Mesenchymal stem cell (in vitro differentiated cells and primary cell): ENCODE data around the gene ANGPT4.
"Not testable (repeated sequence)": the region's sequence is repeated elsewhere in the genome, so short reads cannot be mapped to it uniquely, and the experiment has no call there.

Experiments
- DNase-seq: peaks from one replicate; pipeline ENCODE4 v3.0.0-alpha.2; 2013
- H2AFZ ChIP-seq: one replicate; pipeline ENCODE4 v1.6.1; 2013; ENCODE audit warnings: low read depth, mild to moderate bottlenecking, control low read depth, inconsistent platforms, low read length, moderate library complexity
- H2AK5ac ChIP-seq: 2 replicates; pipeline ENCODE4 v1.6.1; 2013; ENCODE audit warnings: low read length, moderate library complexity, mild to moderate bottlenecking, inconsistent platforms; ENCODE audit not compliant: severe bottlenecking
- H2BK120ac ChIP-seq: one replicate; pipeline ENCODE4 v1.6.1; 2013; ENCODE audit warnings: low read depth, mild to moderate bottlenecking, inconsistent platforms, low read length, moderate library complexity
- H2BK12ac ChIP-seq, 2 experiments: one replicate each; pipeline ENCODE4 v1.6.1; 2013; ENCODE audit warnings: inconsistent platforms in 2 of 2, low read length in 2 of 2, mild to moderate bottlenecking in 2 of 2, moderate library complexity in 2 of 2, control low read depth in 1 of 2
- H2BK15ac ChIP-seq: one replicate; pipeline ENCODE4 v1.6.1; 2013; ENCODE audit warnings: mild to moderate bottlenecking, low read depth, inconsistent platforms; ENCODE audit not compliant: poor library complexity, severe bottlenecking
- H2BK5ac ChIP-seq: 2 replicates; pipeline ENCODE4 v1.6.1; 2013; ENCODE audit warnings: low read depth, mild to moderate bottlenecking, low read length, control low read depth, inconsistent platforms; ENCODE audit not compliant: poor library complexity, severe bottlenecking
- H3K14ac ChIP-seq, 2 experiments: one replicate each; pipeline ENCODE4 v1.6.1; 2013; ENCODE audit warnings: inconsistent platforms in 2 of 2, low read length in 2 of 2, control low read depth in 1 of 2, mild to moderate bottlenecking in 1 of 2, moderate library complexity in 1 of 2
- H3K18ac ChIP-seq, 2 experiments: one replicate each; pipeline ENCODE4 v1.6.1; 2013; ENCODE audit warnings: inconsistent platforms in 2 of 2, low read length in 2 of 2, control low read depth in 1 of 2, low read depth in 1 of 2, mild to moderate bottlenecking in 1 of 2
- H3K23ac ChIP-seq, 2 experiments: one replicate each; pipeline ENCODE4 v1.6.1; 2013; ENCODE audit warnings: inconsistent platforms in 2 of 2, low read length in 2 of 2, mild to moderate bottlenecking in 2 of 2, moderate library complexity in 2 of 2, control low read depth in 1 of 2
- H3K27ac ChIP-seq: 2 replicates; pipeline ENCODE4 v1.5.1; 2013; ENCODE audit warnings: mild to moderate bottlenecking, moderate library complexity, low read length, control low read depth, inconsistent platforms; ENCODE audit not compliant: poor library complexity, severe bottlenecking
- H3K27me3 ChIP-seq, 2 experiments: 2 replicates each; pipeline versions ENCODE4 v1.6.1 to v1.7.0; 2013; ENCODE audit warnings: low read length in 2 of 2, mild to moderate bottlenecking in 2 of 2, moderate library complexity in 2 of 2, control low read depth in 1 of 2, inconsistent platforms in 1 of 2; ENCODE audit not compliant: control insufficient read depth in 1 of 2, insufficient read depth in 1 of 2
- H3K36me3 ChIP-seq, 2 experiments: 2 replicates each; pipeline versions ENCODE4 v1.6.1 to v1.7.0; 2013; ENCODE audit warnings: low read length in 2 of 2, control low read depth in 1 of 2, inconsistent platforms in 1 of 2, low read depth in 1 of 2, mild to moderate bottlenecking in 1 of 2; ENCODE audit not compliant: insufficient read depth in 2 of 2, control insufficient read depth in 1 of 2
- H3K4ac ChIP-seq, 2 experiments: one replicate each; pipeline ENCODE4 v1.6.1; 2013; ENCODE audit warnings: inconsistent platforms in 2 of 2, low read length in 2 of 2, mild to moderate bottlenecking in 2 of 2, moderate library complexity in 2 of 2, control low read depth in 1 of 2, low read depth in 1 of 2
- H3K4me1 ChIP-seq: 2 replicates; pipeline ENCODE4 v1.6.1; 2013; ENCODE audit warnings: low read depth, low read length, control low read depth; ENCODE audit not compliant: control insufficient read depth, insufficient read depth
- H3K4me2 ChIP-seq: 2 replicates; pipeline ENCODE4 v1.6.1; 2013; ENCODE audit warnings: low read length, mild to moderate bottlenecking, inconsistent platforms; ENCODE audit not compliant: poor library complexity, severe bottlenecking
- H3K4me3 ChIP-seq, 2 experiments: 2 replicates each; pipeline versions ENCODE4 v1.5.1 to v1.7.0; 2013; ENCODE audit warnings: low read length in 2 of 2, mild to moderate bottlenecking in 2 of 2, control low read depth in 1 of 2, low read depth in 1 of 2; ENCODE audit not compliant: insufficient read depth in 1 of 2
- H3K79me1 ChIP-seq: replicated peaks from 2 replicates; pipeline ENCODE4 v1.6.1; 2013; ENCODE audit warnings: mild to moderate bottlenecking, control low read depth, low read length, inconsistent platforms; ENCODE audit not compliant: poor library complexity, severe bottlenecking
- H3K9ac ChIP-seq: 2 replicates; pipeline ENCODE4 v1.7.0; 2013; ENCODE audit warnings: mild to moderate bottlenecking, low read length, moderate library complexity
- H3K9me3 ChIP-seq: 2 replicates; pipeline ENCODE4 v1.7.0; 2013; ENCODE audit warnings: mild to moderate bottlenecking, low read length; ENCODE audit not compliant: control insufficient read depth
- H4K8ac ChIP-seq: one replicate; pipeline ENCODE4 v1.6.1; 2013; ENCODE audit warnings: inconsistent platforms, mild to moderate bottlenecking, low read length, moderate library complexity
- H4K91ac ChIP-seq: one replicate; pipeline ENCODE4 v1.6.1; 2013; ENCODE audit warnings: mild to moderate bottlenecking, low read length, inconsistent platforms
- WGBS: methylation state at CpG from one replicate; pipeline ENCODE4 v1.1.7; 2013; ENCODE audit warnings: mixed read lengths; 5-methylcytosine and 5-hydroxymethylcytosine counted together

ANGPT4 gene

GRCh38 chr20:830011-830521 is 86.1 kb downstream of the ANGPT4 start:
- peak overlapping the region; percentile 48 for H3K9ac ChIP-seq
- 90% methylated on average over 6 of the region's 8 CpGs for WGBS

GRCh38 chr20:829551-829950 is 86.6 kb downstream of the ANGPT4 start:
- Histone ChIP-seq H3K4me1 (peaks cover 6% of the 10 kb centered on the region), H3K18ac (no peak overlapping the region), H3K9me3 (peaks cover 3% of the 10 kb centered on the region), H3K4me3 (no peak overlapping the region), H3K4me2 (no peak overlapping the region), H2AFZ (no peak overlapping the region), H2BK15ac (no peak overlapping the region), H3K14ac (no peak overlapping the region), H4K8ac (no peak overlapping the region), H2BK120ac (no peak overlapping the region), H2BK12ac (no peak overlapping the region), H3K23ac (no peak overlapping the region), H3K9ac (peak overlapping the region; percentile 48), H4K91ac (no peak overlapping the region), H3K27ac (no peak overlapping the region), H2BK5ac (no peak overlapping the region), H3K79me1 (peaks cover 6% of the 10 kb centered on the region), H2AK5ac (no peak overlapping the region), H3K4ac (no peak overlapping the region), H3K36me3 (no peaks in the 10 kb centered on the region), H3K27me3 (no peaks in the 10 kb centered on the region)
- no peak for DNase-seq
- WGBS, result no CpG with 5 or more reads among the region's 2 CpGs

More at GRCh38 chr20:830011-830521, 86.1 kb downstream of the ANGPT4 start:
- no peak overlapping the region for H3K27ac ChIP-seq
- no peak overlapping the region for H3K14ac ChIP-seq
- no peak overlapping the region for H4K91ac ChIP-seq
- H2BK120ac ChIP-seq, result no peak overlapping the region
- peaks cover 6% of the 10 kb centered on the region for H3K4me1 ChIP-seq
- peaks cover 6% of the 10 kb centered on the region for H3K79me1 ChIP-seq
- no peak overlapping the region for H3K4me2 ChIP-seq
- H3K27me3 ChIP-seq, result no peaks in the 10 kb centered on the region
- no peak overlapping the region for H2BK12ac ChIP-seq
- no peaks in the 10 kb centered on the region for H3K9me3 ChIP-seq
- H3K23ac ChIP-seq, result no peak overlapping the region
- H3K4me3 ChIP-seq, result no peak overlapping the region
- no peak overlapping the region for H2BK15ac ChIP-seq
- peak; percentile 26 for DNase-seq
- no peak overlapping the region for H3K18ac ChIP-seq
- H2BK5ac ChIP-seq, result no peak overlapping the region
- no peak overlapping the region for H2AFZ ChIP-seq
- H3K36me3 ChIP-seq, result no peaks in the 10 kb centered on the region
- no peak overlapping the region for H2AK5ac ChIP-seq
- no peak overlapping the region for H4K8ac ChIP-seq
- H3K4ac ChIP-seq, result no peak overlapping the region

- no peak overlapping the region for H2BK15ac ChIP-seq
- DNase-seq, result no peak
- no peak overlapping the region for H3K14ac ChIP-seq
- H2BK12ac ChIP-seq, result no peak overlapping the region
- H3K4ac ChIP-seq, result no peak overlapping the region
- WGBS, result 22% methylated on average over 4 of the region's 6 CpGs
- no peak overlapping the region for H3K27ac ChIP-seq
- no peak overlapping the region for H2AK5ac ChIP-seq
- H3K4me2 ChIP-seq, result no peak overlapping the region
- no peak overlapping the region for H3K23ac ChIP-seq
- peaks cover 4% of the 10 kb centered on the region for H3K9me3 ChIP-seq
- no peak overlapping the region for H4K8ac ChIP-seq
- no peak overlapping the region for H2BK120ac ChIP-seq
- H3K9ac ChIP-seq, result no peak overlapping the region
- no peaks in the 10 kb centered on the region for H3K36me3 ChIP-seq
- no peak overlapping the region for H3K18ac ChIP-seq
- no peaks in the 10 kb centered on the region for H3K27me3 ChIP-seq
- H3K4me1 ChIP-seq, result peaks cover under 1% of the 10 kb centered on the region
- no peak overlapping the region for H2AFZ ChIP-seq
- no peak overlapping the region for H2BK5ac ChIP-seq
- H4K91ac ChIP-seq, result no peak overlapping the region
- no peak overlapping the region for H3K4me3 ChIP-seq
- peaks cover under 1% of the 10 kb centered on the region for H3K79me1 ChIP-seq
These were observed 87.1 kb downstream of the ANGPT4 start for GRCh38 chr20:828987-829386.

GRCh38 chr20:827981-828380 is 88.2 kb downstream of the ANGPT4 start:
- not testable (repeated sequence) for DNase-seq, H3K18ac ChIP-seq, H4K91ac ChIP-seq, H3K4me2 ChIP-seq, H3K27me3 ChIP-seq, H3K9ac ChIP-seq, H3K4ac ChIP-seq, H3K79me1 ChIP-seq, H3K23ac ChIP-seq, H3K36me3 ChIP-seq, H2BK15ac ChIP-seq, H2BK12ac ChIP-seq, H3K4me1 ChIP-seq, H2BK120ac ChIP-seq, H3K14ac ChIP-seq, H2AFZ ChIP-seq, H3K27ac ChIP-seq, H3K4me3 ChIP-seq, H2AK5ac ChIP-seq, H4K8ac ChIP-seq, H3K9me3 ChIP-seq, H2BK5ac ChIP-seq
- WGBS, result 90% methylated on average over 7 of the region's 8 CpGs
